Heart left ventricle (tissue), 16 donors: ENCODE measurements around the gene KRT7. TPM values are rescaled to one million over a fixed set of nuclear protein-coding genes. Genes with fewer than 3 reads are reported as not detected.
A peak's percentile ranks its signal among the peaks of the same experiment; 100 is the strongest.

ENCODE experiments used
- ATAC-seq, 4 donors: fragments of 200-7000 bp; cut with Tn5 transposase; one replicate each; pipeline ENCODE4 v1.9.1; 2020 to 2022; ENCODE audit warnings: moderate library complexity in 4 of 4, mild to moderate bottlenecking in 3 of 4, moderate number of reproducible peaks in 1 of 4
- DNase-seq, 5 donors: peaks; one replicate each; pipeline ENCODE4 v3.0.0-alpha.2; 2020
- H3K27ac ChIP-seq, 12 donors: fragments of 200-600 bp; sonication (generic) in 4 of 12; one replicate each; pipeline versions ENCODE4 v1.5.0 to v1.8.0; 2016 to 2022; ENCODE audit warnings: mild to moderate bottlenecking in 2 of 12
- H3K27me3 ChIP-seq, 9 donors: fragments of 200-600 bp; sonication (generic) in 2 of 9; one replicate each; pipeline versions ENCODE4 v1.5.1 to v1.8.0; 2016 to 2022; ENCODE audit warnings: mild to moderate bottlenecking in 3 of 9
- H3K36me3 ChIP-seq, 9 donors: fragments of 200-600 bp; sonication (generic) in 2 of 9; one replicate each; pipeline versions ENCODE4 v1.5.0 to v1.8.0; 2018 to 2022; ENCODE audit warnings: mild to moderate bottlenecking in 2 of 9
- H3K4me1 ChIP-seq, 12 donors: fragments of 200-600 bp; sonication (generic) in 4 of 12; one replicate each; pipeline versions ENCODE4 v1.5.0 to v1.8.0; 2016 to 2022; ENCODE audit warnings: mild to moderate bottlenecking in 3 of 12
- H3K4me3 ChIP-seq, 12 donors: fragments of 200-600 bp; sonication (generic) in 4 of 12; one replicate each; pipeline versions ENCODE4 v1.5.0 to v1.8.0; 2017 to 2022; ENCODE audit warnings: mild to moderate bottlenecking in 9 of 12, moderate library complexity in 4 of 12
- H3K9me3 ChIP-seq, 12 donors: fragments of 200-600 bp; sonication (generic) in 4 of 12; one replicate each; pipeline versions ENCODE4 v1.5.0 to v1.8.0; 2016 to 2022; ENCODE audit warnings: mild to moderate bottlenecking in 1 of 12
- POLR2A ChIP-seq, 2 donors: fragments of 450-650 bp; IDR thresholded peaks; one replicate each; pipeline ENCODE4 v1.6.1; 2017; ENCODE audit warnings: antibody characterized with exemption in 2 of 2, mild to moderate bottlenecking in 2 of 2, moderate library complexity in 2 of 2
- WGBS, 4 donors: extraction: QIAGEN DNeasy Blood & Tissue Kit in 2 of 4; methylation state at CpG; one replicate each; pipeline versions ENCODE4 v1.1.5 to v1.1.7; 2013 to 2018; 5-methylcytosine and 5-hydroxymethylcytosine counted together
- intact Hi-C, 10 donors: fragments of 100-400 bp; cut with DNase I; formaldehyde crosslinking; loops; one replicate each; pipeline versions ENCODE4 v1.11.1 to v1.14.2; 2022
- polyA plus RNA-seq, 2 donors: library from polyadenylated mRNA; stranded (reverse); fragments of 200-250 nt; gene quantifications; one replicate each; pipeline ENCODE4 v1.2.3, GENCODE V29; 2013
- total RNA-seq, 9 donors: library from RNA; depleted of rRNA in 2 of 9; stranded (reverse); fragments of >200 nt in 2 of 9; fragmentation: NEBNext Ultra II Directional in 3 of 9; extraction: Animal tissue kit (Norgen Biotek cat#: 25700) in 3 of 9; gene quantifications; one replicate each; pipeline versions ENCODE4 v1.1.0 to v1.2.4, GENCODE V29; 2016 to 2023
- TF ChIP-seq, protein P1 (sequence below), 12 donors: fragments of 200-600 bp; sonication (generic) in 4 of 12; IDR thresholded peaks; one replicate each; pipeline versions ENCODE4 v1.5.0 to v1.8.0; 2018 to 2022; ENCODE audit warnings: antibody characterized with exemption in 12 of 12, mild to moderate bottlenecking in 5 of 12
- donor health status: ischemic (EF 13 %, LVEDD 7.1; RV severe dilation, severe dysfunction).
- donor health status: healthy with polysubstance abuse.
- donor health status: DM: no; HTN: yes; CAD: no.
- donor health status: DM: no; HTN: no; CAD: no.
- donor health status: ischemic (EF 25% LVEDD 6.9; RV normal size, moderate dysfunction).
- donor health status: ischemic (EF 25% LVEDD 5.7; RV mildly dilated, moderate dysfunction).
- donor health status: healthy.
- donor health status: DM: yes; HTN: yes; CAD: no.
- donor health status: ischemic (EF 35%, LVEDD 5.7; RV mildly dilated, moderate dysfunction).
- donor health status: nonischemic (EF 11% LVEDD 7.7; RV severe dilation, severe dysfunction).
- donor health status: DM: yes; HTN: yes; CAD: no.
- donor health status: PGD.
- donor health status: ischemic (EF 29% LVEDD 5.4; RV normal size, mild dysfunction).
- donor health status: nonischemic (EF 23%, LVEDD 6.1; RV moderate dilation, normal function).

Gene KRT7
- total and polyA plus RNA-seq, 11 donors = 0.20 to 56.7 (median 3.1) TPM; not detected in 3

DNA sequence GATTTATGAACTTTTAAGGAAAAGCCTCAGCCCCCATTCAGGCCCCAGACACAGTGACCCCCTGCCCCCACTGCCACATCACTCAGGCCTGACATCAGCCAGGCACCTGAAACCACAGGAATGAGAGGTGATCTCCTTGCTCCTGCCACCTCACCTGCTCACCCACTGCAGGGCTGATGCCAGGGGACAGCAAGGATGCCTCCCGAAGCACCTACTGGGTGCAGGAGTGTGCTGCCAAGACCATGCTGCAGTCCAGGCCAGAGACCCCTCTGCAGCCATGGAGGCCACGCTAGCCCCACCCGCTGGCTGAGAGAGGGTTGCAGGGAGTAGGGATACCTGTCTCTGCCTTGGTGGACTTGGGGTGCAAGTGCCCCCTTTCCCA is 18.6 kb upstream of the KRT7 start:
- Histone ChIP-seq H3K4me3 (no peak overlapping the region), H3K9me3 (no peaks in the 10 kb centered on the region), H3K27me3 (no peaks in the 10 kb centered on the region), H3K36me3 (no peaks in the 10 kb centered on the region), H3K4me1 (peaks cover 0 to 27% (median 2%) of the 10 kb centered on the region in 12 donors), H3K27ac (no peak overlapping the region)
- 63 to 87% (median 74%) methylated on average over 2 to 3 of the region's 3 CpGs for WGBS, 4 donors
- intact Hi-C loops = loop anchor here in 1 of 10 donors (2.0 kb wide), 1 partner anchor 54 kb away; no protein-coding TSS in a partner anchor
- TF ChIP-seq, protein P1, sequence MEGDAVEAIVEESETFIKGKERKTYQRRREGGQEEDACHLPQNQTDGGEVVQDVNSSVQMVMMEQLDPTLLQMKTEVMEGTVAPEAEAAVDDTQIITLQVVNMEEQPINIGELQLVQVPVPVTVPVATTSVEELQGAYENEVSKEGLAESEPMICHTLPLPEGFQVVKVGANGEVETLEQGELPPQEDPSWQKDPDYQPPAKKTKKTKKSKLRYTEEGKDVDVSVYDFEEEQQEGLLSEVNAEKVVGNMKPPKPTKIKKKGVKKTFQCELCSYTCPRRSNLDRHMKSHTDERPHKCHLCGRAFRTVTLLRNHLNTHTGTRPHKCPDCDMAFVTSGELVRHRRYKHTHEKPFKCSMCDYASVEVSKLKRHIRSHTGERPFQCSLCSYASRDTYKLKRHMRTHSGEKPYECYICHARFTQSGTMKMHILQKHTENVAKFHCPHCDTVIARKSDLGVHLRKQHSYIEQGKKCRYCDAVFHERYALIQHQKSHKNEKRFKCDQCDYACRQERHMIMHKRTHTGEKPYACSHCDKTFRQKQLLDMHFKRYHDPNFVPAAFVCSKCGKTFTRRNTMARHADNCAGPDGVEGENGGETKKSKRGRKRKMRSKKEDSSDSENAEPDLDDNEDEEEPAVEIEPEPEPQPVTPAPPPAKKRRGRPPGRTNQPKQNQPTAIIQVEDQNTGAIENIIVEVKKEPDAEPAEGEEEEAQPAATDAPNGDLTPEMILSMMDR (IDR thresholded peaks at IDR 0.05) = no peak
- no peak for TF ChIP-seq POLR2A (IDR thresholded peaks at IDR 0.05)
- no peak for ATAC-seq
- DNase-seq = peak in 2 of 5 donors; percentile 20 to 46

GRCh38 chr12:52215587-52216031 is 17.4 kb upstream of the KRT7 start:
- ATAC-seq (no peak), DNase-seq (peak in 2 of 5 donors; percentile 16 to 37)
- Histone ChIP-seq H3K36me3 (no peaks in the 10 kb centered on the region), H3K4me1 (peaks cover 0 to 23% (median 2%) of the 10 kb centered on the region in 12 donors), H3K9me3 (no peaks in the 10 kb centered on the region), H3K27ac (no peak overlapping the region), H3K4me3 (no peak overlapping the region), H3K27me3 (peaks cover 0 to 5% (median 0%) of the 10 kb centered on the region in 9 donors)
- intact Hi-C loops = loop anchor here in 2 of 10 donors (2.0 to 5.0 kb wide), 2 partner anchors 55 to 62 kb away; no protein-coding TSS in a partner anchor
- WGBS, 4 donors = 63 to 84% (median 63%) methylated on average over 7 of the region's 7 CpGs
- no peak for TF ChIP-seq POLR2A (IDR thresholded peaks at IDR 0.05)
- TF ChIP-seq, protein P1 (IDR thresholded peaks at IDR 0.05) = no peak

DNA sequence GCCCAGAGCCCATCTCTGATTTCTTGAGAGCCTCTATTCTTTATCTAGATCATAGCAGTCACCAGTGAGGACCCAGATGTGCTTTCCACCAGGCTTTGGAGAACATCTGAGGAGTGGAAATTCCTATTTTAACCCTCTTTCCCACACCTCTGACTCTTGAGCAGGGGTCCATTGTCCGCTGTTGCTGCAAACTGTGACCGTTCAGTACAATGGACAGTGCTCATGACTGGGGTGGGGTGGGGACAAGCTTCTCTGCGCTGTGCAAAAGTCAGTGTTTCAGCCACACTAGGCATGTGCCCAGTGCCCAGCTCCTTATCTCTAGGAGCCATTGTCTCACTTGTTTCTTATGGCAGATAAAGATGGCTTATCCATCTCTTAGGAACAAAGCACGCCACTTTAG is 16.9 kb upstream of the KRT7 start:
- intact Hi-C loops = loop anchor here in 1 of 10 donors (5.0 kb wide), 1 partner anchor 61 kb away; no protein-coding TSS in a partner anchor
- Histone ChIP-seq H3K4me3 (no peak overlapping the region), H3K36me3 (no peaks in the 10 kb centered on the region), H3K9me3 (no peaks in the 10 kb centered on the region), H3K27ac (no peak overlapping the region), H3K4me1 (peaks cover 0 to 23% (median 2%) of the 10 kb centered on the region in 12 donors), H3K27me3 (peaks cover 0 to 10% (median 3%) of the 10 kb centered on the region in 9 donors)
- peak in 1 of 5 donors; percentile 9 for DNase-seq
- no peak for ATAC-seq
- TF ChIP-seq, protein P1 (IDR thresholded peaks at IDR 0.05) = no peak
- no peak for TF ChIP-seq POLR2A (IDR thresholded peaks at IDR 0.05)
- 59 to 78% (median 71%) methylated on average over 4 of the region's 4 CpGs for WGBS, 4 donors

GRCh38 chr12:52216807-52217206 is 16.2 kb upstream of the KRT7 start:
- H3K27ac ChIP-seq = no peak overlapping the region
- WGBS, 4 donors = 8 to 35% (median 30%) methylated on average over 1 of the region's 1 CpG
- TF ChIP-seq, protein P1 (IDR thresholded peaks at IDR 0.05) = no peak
- TF ChIP-seq POLR2A (IDR thresholded peaks at IDR 0.05) = no peak
- ATAC-seq (no peak), DNase-seq (peak in 2 of 5 donors; percentile 37 to 58)
- no peaks in the 10 kb centered on the region for H3K36me3 ChIP-seq
- intact Hi-C loops = loop anchor here in 1 of 10 donors (5.0 kb wide), 1 partner anchor 60 kb away; no protein-coding TSS in a partner anchor
- no peaks in the 10 kb centered on the region for H3K9me3 ChIP-seq
- no peak overlapping the region for H3K4me3 ChIP-seq
- peaks cover 0 to 16% (median 5%) of the 10 kb centered on the region in 9 donors for H3K27me3 ChIP-seq
- peaks cover 0 to 23% (median 2%) of the 10 kb centered on the region in 12 donors for H3K4me1 ChIP-seq
